IMR-90 (cell line): ENCODE measurements around the gene TIAM1. TPM values are rescaled to one million over a fixed set of nuclear protein-coding genes. Genes with fewer than 3 reads are reported as not detected.

Source experiments
- ATAC-seq: fragments of 200-7000 bp; cut with Tn5 transposase; 2 replicates; pipeline ENCODE4 v1.9.1; 2020; ENCODE audit warnings: low read depth, mild to moderate bottlenecking, moderate library complexity
- BruUV-seq: library from RNA; stranded (reverse); fragments of 400-500 nt; replicated peaks from 2 replicates; lab custom pipeline; 2021; lab: Mats Ljungman, UMichigan
- CTCF ChIA-PET: fragments of 300-600 bp; formaldehyde crosslinking; extraction: SDS; loops from one replicate; lab custom pipeline; 2021; ENCODE audit warnings: antibody characterized with exemption; lab: Yijun Ruan, JAX
- POLR2A ChIA-PET: fragments of 300-600 bp; sonication (Branson Sonifier 250); formaldehyde crosslinking; loops from one replicate; lab custom pipeline; 2022; ENCODE audit warnings: antibody characterized with exemption; ENCODE audit not compliant: unreplicated experiment; lab: Charles Lee
- DNase-seq: peaks from one replicate; pipeline ENCODE4 v3.0.0; 2013
- H2AFZ ChIP-seq: replicated peaks from 2 replicates; pipeline ENCODE3; 2013; ENCODE audit warnings: low read length, mild to moderate bottlenecking; ENCODE audit not compliant: poor library complexity
- H2AK5ac ChIP-seq: 2 replicates; pipeline ENCODE4 v1.6.1; 2013; ENCODE audit warnings: low read depth, low read length, inconsistent platforms
- H2AK9ac ChIP-seq: replicated peaks from 2 replicates; pipeline ENCODE3; 2013; ENCODE audit warnings: mild to moderate bottlenecking, low read depth, low read length, moderate library complexity; ENCODE audit not compliant: poor library complexity
- H2BK120ac ChIP-seq: 2 replicates; pipeline ENCODE4 v1.6.1; 2013; ENCODE audit warnings: low read depth, low read length, inconsistent platforms
- H2BK15ac ChIP-seq: 3 replicates; pipeline ENCODE4 v1.6.1; 2013; ENCODE audit warnings: low read depth, low read length, inconsistent platforms
- H2BK20ac ChIP-seq: 2 replicates; pipeline ENCODE4 v1.6.1; 2013; ENCODE audit warnings: low read depth, mild to moderate bottlenecking, inconsistent platforms, low read length, moderate library complexity
- H2BK5ac ChIP-seq: 2 replicates; pipeline ENCODE4 v1.6.1; 2013; ENCODE audit warnings: mild to moderate bottlenecking, low read depth, low read length, inconsistent platforms; ENCODE audit not compliant: poor library complexity, severe bottlenecking
- H3K14ac ChIP-seq: replicated peaks from 2 replicates; pipeline ENCODE4 v1.6.1; 2013; ENCODE audit warnings: low read depth, low read length, inconsistent platforms
- H3K18ac ChIP-seq: 2 replicates; pipeline ENCODE4 v1.6.1; 2013; ENCODE audit warnings: low read depth, low read length, control low read depth
- H3K23ac ChIP-seq: 2 replicates; pipeline ENCODE4 v1.6.1; 2013; ENCODE audit warnings: low read depth, low read length, inconsistent platforms
- H3K27ac ChIP-seq: 2 replicates; pipeline ENCODE4 v1.5.1; 2013; ENCODE audit warnings: mild to moderate bottlenecking, control low read depth, low read length; ENCODE audit not compliant: insufficient read depth
- H3K27me3 ChIP-seq: 2 replicates; pipeline ENCODE4 v1.6.1; 2013; ENCODE audit warnings: low read length; ENCODE audit not compliant: control insufficient read depth, insufficient read depth
- H3K36me3 ChIP-seq: 2 replicates; pipeline ENCODE4 v1.6.1; 2013; ENCODE audit warnings: low read length, mixed read lengths; ENCODE audit not compliant: control insufficient read depth, insufficient read depth
- H3K4ac ChIP-seq: 2 replicates; pipeline ENCODE4 v1.6.1; 2013; ENCODE audit warnings: low read depth, low read length, inconsistent platforms
- H3K4me1 ChIP-seq: 2 replicates; pipeline ENCODE4 v1.6.1; 2013; ENCODE audit warnings: low read length, mixed read lengths; ENCODE audit not compliant: control insufficient read depth, insufficient read depth
- H3K4me2 ChIP-seq: 2 replicates; pipeline ENCODE4 v1.6.1; 2013; ENCODE audit warnings: low read depth, mild to moderate bottlenecking, control low read depth, low read length, moderate library complexity
- H3K4me3 ChIP-seq: 2 replicates; pipeline ENCODE4 v1.5.1; 2013; ENCODE audit warnings: low read depth, mild to moderate bottlenecking, control low read depth, low read length, moderate library complexity; ENCODE audit not compliant: insufficient read depth
- H3K56ac ChIP-seq: 2 replicates; pipeline ENCODE4 v1.6.1; 2013; ENCODE audit warnings: low read length, inconsistent platforms; ENCODE audit not compliant: insufficient read depth; ENCODE audit errors: extremely low read depth
- H3K79me1 ChIP-seq, 2 experiments: 2 replicates each; pipeline ENCODE4 v1.6.1; 2013; ENCODE audit warnings: low read length in 2 of 2, inconsistent platforms in 1 of 2, low read depth in 1 of 2
- H3K9ac ChIP-seq: 2 replicates; pipeline ENCODE4 v1.6.1; 2013; ENCODE audit warnings: low read depth, low read length, control low read depth
- H3K9me1 ChIP-seq: 2 replicates; pipeline ENCODE4 v1.6.1; 2013; ENCODE audit warnings: low read length, inconsistent platforms; ENCODE audit not compliant: insufficient read depth
- H3K9me3 ChIP-seq: 2 replicates; pipeline ENCODE4 v1.6.1; 2013; ENCODE audit warnings: low read length; ENCODE audit not compliant: control insufficient read depth, insufficient read depth
- H4K20me1 ChIP-seq: 2 replicates; pipeline ENCODE4 v1.6.1; 2013; ENCODE audit warnings: low read length, inconsistent platforms; ENCODE audit not compliant: insufficient read depth
- H4K5ac ChIP-seq: 2 replicates; pipeline ENCODE4 v1.6.1; 2013; ENCODE audit warnings: mild to moderate bottlenecking, low read depth, low read length, control low read depth
- H4K8ac ChIP-seq, 2 experiments: 2 replicates each; pipeline ENCODE4 v1.6.1; 2013; ENCODE audit warnings: low read depth in 2 of 2, low read length in 2 of 2, control low read depth in 1 of 2, inconsistent platforms in 1 of 2
- H4K91ac ChIP-seq: 2 replicates; pipeline ENCODE4 v1.6.1; 2013; ENCODE audit warnings: low read depth, low read length, inconsistent platforms; ENCODE audit not compliant: insufficient read depth
- BHLHE40 ChIP-seq: fragments of 150-350 bp; IDR thresholded peaks from 2 replicates; pipeline ENCODE4 v1.6.1; 2016; ENCODE audit warnings: mild to moderate bottlenecking, low read depth, low read length
- CEBPB ChIP-seq: IDR thresholded peaks from 2 replicates; pipeline ENCODE4 v1.6.1; 2012; ENCODE audit warnings: low read depth, low read length, improper control_type of control experiment
- FOS ChIP-seq: fragments of 150-350 bp; IDR thresholded peaks from 2 replicates; pipeline ENCODE4 v1.6.1; 2016; ENCODE audit warnings: low read depth, low read length
- MAFK ChIP-seq: IDR thresholded peaks from 2 replicates; pipeline ENCODE4 v1.6.1; 2012; ENCODE audit warnings: low read depth, low read length, improper control_type of control experiment
- MAZ ChIP-seq: IDR thresholded peaks from 2 replicates; pipeline ENCODE4 v1.6.1; 2012; ENCODE audit warnings: low read depth, mild to moderate bottlenecking, low read length, improper control_type of control experiment, moderate library complexity, borderline replicate concordance
- NFE2L2 ChIP-seq: fragments of 150-350 bp; IDR thresholded peaks from 2 replicates; pipeline ENCODE4 v1.6.1; 2016; ENCODE audit warnings: low read depth, mild to moderate bottlenecking, low read length
- POLR2A ChIP-seq: IDR thresholded peaks from 2 replicates; pipeline ENCODE4 v1.6.1; 2012; ENCODE audit warnings: mild to moderate bottlenecking, low read depth, low read length
- RAD21 ChIP-seq: IDR thresholded peaks from 2 replicates; pipeline ENCODE4 v1.6.1; 2012; ENCODE audit warnings: low read length, improper control_type of control experiment
- RCOR1 ChIP-seq: IDR thresholded peaks from 2 replicates; pipeline ENCODE4 v1.6.1; 2012; ENCODE audit warnings: mild to moderate bottlenecking, low read length, improper control_type of control experiment; ENCODE audit not compliant: insufficient replicate concordance
- RFX5 ChIP-seq: IDR thresholded peaks from 2 replicates; pipeline ENCODE4 v1.8.0; 2012; ENCODE audit warnings: low read depth, mild to moderate bottlenecking, low read length, moderate library complexity
- SMC3 ChIP-seq: fragments of 150-350 bp; IDR thresholded peaks from 2 replicates; pipeline ENCODE4 v1.6.1; 2016; ENCODE audit warnings: low read depth, mild to moderate bottlenecking, antibody characterized with exemption, low read length, moderate library complexity
- WGBS, 2 experiments: methylation state at CpG; one replicate each; pipeline versions ENCODE4 v1.1.5 to v1.1.7; 2013; ENCODE audit warnings: missing lambda C conversion rate in 2 of 2; ENCODE audit not compliant: insufficient read length in 1 of 2; ENCODE audit errors: extremely low coverage in 2 of 2; 5-methylcytosine and 5-hydroxymethylcytosine counted together
- dilution Hi-C: fragments of 300-500 bp; cut with HindIII; formaldehyde crosslinking; loops from one replicate; pipeline ENCODE4 v1.14.3; 2018; ENCODE audit warnings: low sequenced_read_pairs; ENCODE audit not compliant: unreplicated experiment
- in situ Hi-C: fragments of 300-500 bp; cut with MboI; formaldehyde crosslinking; loops from 3 replicates; pipeline ENCODE4 v1.14.3; 2019; ENCODE audit warnings: low sequenced_read_pairs, inconsistent platforms, mixed read lengths
- intact Hi-C: fragments of 100-400 bp; cut with micrococcal nuclease; formaldehyde crosslinking; loops from 2 replicates; pipeline ENCODE4 v1.10.0; 2022
- polyA plus RNA-seq, 3 experiments: library from polyadenylated mRNA; depleted of rRNA; stranded (reverse); fragments of >200 nt; gene quantifications; 2 replicates each; pipeline ENCODE4 v1.2.3, GENCODE V29; 2012; ENCODE audit warnings: low replicate concordance in 1 of 3
- total RNA-seq: library from RNA; depleted of rRNA; stranded (reverse); fragments of >200 nt; gene quantifications from 2 replicates; pipeline ENCODE4 v1.2.3, GENCODE V29; 2012
- TF ChIP-seq, protein P1 (sequence below): fragments of 150-350 bp; IDR thresholded peaks from 2 replicates; pipeline ENCODE4 v1.6.1; 2017; ENCODE audit warnings: mild to moderate bottlenecking, antibody characterized with exemption, low read length, low read depth

Gene TIAM1
- total and polyA plus RNA-seq, 2 of the 4 experiments (the other 2 are of a cell fraction), result 2.9 to 9.3 TPM

- intact Hi-C loops, result no loop called here
- no peak for ATAC-seq
- H3K27me3 ChIP-seq, result no peaks in the 10 kb centered on the region
- H2BK20ac ChIP-seq, result no peak overlapping the region
- no peak for TF ChIP-seq MAFK
- TF ChIP-seq RFX5, result no peak
- no peak for TF ChIP-seq BHLHE40
- TF ChIP-seq RCOR1, result no peak
- no peak for TF ChIP-seq MAZ
- TF ChIP-seq CEBPB, result no peak
- no peak for TF ChIP-seq SMC3
- TF ChIP-seq, protein P1, sequence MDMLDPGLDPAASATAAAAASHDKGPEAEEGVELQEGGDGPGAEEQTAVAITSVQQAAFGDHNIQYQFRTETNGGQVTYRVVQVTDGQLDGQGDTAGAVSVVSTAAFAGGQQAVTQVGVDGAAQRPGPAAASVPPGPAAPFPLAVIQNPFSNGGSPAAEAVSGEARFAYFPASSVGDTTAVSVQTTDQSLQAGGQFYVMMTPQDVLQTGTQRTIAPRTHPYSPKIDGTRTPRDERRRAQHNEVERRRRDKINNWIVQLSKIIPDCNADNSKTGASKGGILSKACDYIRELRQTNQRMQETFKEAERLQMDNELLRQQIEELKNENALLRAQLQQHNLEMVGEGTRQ, result no peak
- no peak for TF ChIP-seq RAD21
- TF ChIP-seq FOS, result no peak
- TF ChIP-seq NFE2L2, result no peak
- no peak for TF ChIP-seq POLR2A
- H3K18ac ChIP-seq, result no peak overlapping the region
- dilution Hi-C loops, result no loop called here
- no peaks in the 10 kb centered on the region for H3K36me3 ChIP-seq
- ChIA-PET CTCF (interaction anchor here (0.6 to 2.0 kb wide), 4 partner anchors 8 to 649 kb away, joined by 3 to 10 read pairs (median 4); no protein-coding TSS in a partner anchor), POLR2A (no interaction called here)
- no peaks in the 10 kb centered on the region for H3K9me3 ChIP-seq
- H3K9me1 ChIP-seq, result no peaks in the 10 kb centered on the region; the same call in 1 of the 2 replicates
- H3K4me3 ChIP-seq, result no peak overlapping the region
- H3K23ac ChIP-seq, result no peak overlapping the region
- no peak overlapping the region for H4K8ac ChIP-seq
- no peak overlapping the region for H3K9ac ChIP-seq
- DNase-seq, result no peak
- H3K4ac ChIP-seq, result no peak overlapping the region
- no peaks in the 10 kb centered on the region for H4K20me1 ChIP-seq
- no peak overlapping the region for H2BK5ac ChIP-seq
- H3K56ac ChIP-seq, result no peak overlapping the region
- no CpG with 5 or more reads among the region's 6 CpGs for WGBS, 2 experiments
- H4K91ac ChIP-seq, result no peak overlapping the region
- no peak overlapping the region for H2AFZ ChIP-seq
- no TSS peak for BruUV-seq
- no peaks in the 10 kb centered on the region for H3K79me1 ChIP-seq
- no peak overlapping the region for H2AK5ac ChIP-seq
- in situ Hi-C loops, result no loop called here
- H2AK9ac ChIP-seq, result no peak overlapping the region
- no peak overlapping the region for H3K14ac ChIP-seq
- no peak overlapping the region for H3K4me2 ChIP-seq
- H3K27ac ChIP-seq, result no peak overlapping the region
- no peak overlapping the region for H4K5ac ChIP-seq
- peaks cover 5% of the 10 kb centered on the region; the same call in 1 of the 2 replicates for H3K4me1 ChIP-seq
- H2BK120ac ChIP-seq, result no peak overlapping the region
- H2BK15ac ChIP-seq, result no peak overlapping the region
Observed at GRCh38 chr21:31119199-31119598, 224.9 kb downstream of the TIAM1 start.
